Measurements from ENCODE around the gene KLHL5. TPM values are rescaled to one million over a fixed set of nuclear protein-coding genes. Genes with fewer than 3 reads are reported as not detected.

Gene KLHL5
- polyA plus RNA-seq, 1 experiment = 184 TPM

DNA sequence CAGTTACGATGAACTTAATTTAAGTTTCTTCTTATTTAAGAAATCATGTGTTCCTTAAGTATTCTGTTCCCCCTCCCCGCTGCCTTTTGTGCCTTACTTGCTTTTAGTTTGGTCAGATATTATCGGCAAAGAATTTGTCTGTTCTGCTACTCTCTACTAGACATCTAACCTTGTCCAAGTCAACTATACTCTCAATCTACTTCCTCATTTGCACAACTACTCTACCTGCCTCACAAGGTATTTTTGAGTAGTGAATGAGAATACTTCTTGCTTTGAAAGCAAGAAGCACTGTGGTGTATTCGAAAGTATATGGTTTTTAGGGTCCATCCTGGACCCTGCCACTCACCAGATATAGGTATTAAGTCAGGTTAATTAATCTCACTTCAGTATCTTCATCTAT lies 8.0 kb upstream of the KLHL5 start:
- no peak overlapping the region for H3K4me3 ChIP-seq (ENCODE audit: low read depth, low read length)
- POLR2A ChIA-PET = no interaction called here
- DNase-seq (ENCODE audit: low read depth, low spot score) = no peak
- H3K27ac ChIP-seq (ENCODE audit: low read depth, low read length) = no peak overlapping the region
- CTCF ChIA-PET = no interaction called here
- TF ChIP-seq, protein P1, sequence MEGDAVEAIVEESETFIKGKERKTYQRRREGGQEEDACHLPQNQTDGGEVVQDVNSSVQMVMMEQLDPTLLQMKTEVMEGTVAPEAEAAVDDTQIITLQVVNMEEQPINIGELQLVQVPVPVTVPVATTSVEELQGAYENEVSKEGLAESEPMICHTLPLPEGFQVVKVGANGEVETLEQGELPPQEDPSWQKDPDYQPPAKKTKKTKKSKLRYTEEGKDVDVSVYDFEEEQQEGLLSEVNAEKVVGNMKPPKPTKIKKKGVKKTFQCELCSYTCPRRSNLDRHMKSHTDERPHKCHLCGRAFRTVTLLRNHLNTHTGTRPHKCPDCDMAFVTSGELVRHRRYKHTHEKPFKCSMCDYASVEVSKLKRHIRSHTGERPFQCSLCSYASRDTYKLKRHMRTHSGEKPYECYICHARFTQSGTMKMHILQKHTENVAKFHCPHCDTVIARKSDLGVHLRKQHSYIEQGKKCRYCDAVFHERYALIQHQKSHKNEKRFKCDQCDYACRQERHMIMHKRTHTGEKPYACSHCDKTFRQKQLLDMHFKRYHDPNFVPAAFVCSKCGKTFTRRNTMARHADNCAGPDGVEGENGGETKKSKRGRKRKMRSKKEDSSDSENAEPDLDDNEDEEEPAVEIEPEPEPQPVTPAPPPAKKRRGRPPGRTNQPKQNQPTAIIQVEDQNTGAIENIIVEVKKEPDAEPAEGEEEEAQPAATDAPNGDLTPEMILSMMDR (IDR thresholded peaks at IDR 0.05; ENCODE audit: low read depth, low read length) = no peak
- no peaks in the 10 kb centered on the region for H3K27me3 ChIP-seq (ENCODE audit: control insufficient read depth, insufficient read depth, low read length)
- no peaks in the 10 kb centered on the region for H3K9me3 ChIP-seq (ENCODE audit: control insufficient read depth, insufficient read depth, low read length)

- Histone ChIP-seq H3K27me3 (ENCODE audit: control insufficient read depth, insufficient read depth, low read length) (no peaks in the 10 kb centered on the region), H3K9me3 (ENCODE audit: control insufficient read depth, insufficient read depth, low read length) (no peaks in the 10 kb centered on the region), H3K4me3 (ENCODE audit: low read depth, low read length) (no peak overlapping the region), H3K27ac (ENCODE audit: low read depth, low read length) (no peak overlapping the region)
- no peak for DNase-seq (ENCODE audit: low read depth, low spot score)
- TF ChIP-seq, protein P1 (IDR thresholded peaks at IDR 0.05; ENCODE audit: low read depth, low read length) = no peak
- POLR2A ChIA-PET = no interaction called here
- CTCF ChIA-PET = no interaction called here
Observed at GRCh38 chr4:39054497-39054896, 7.5 kb upstream of the KLHL5 start.

DNA sequence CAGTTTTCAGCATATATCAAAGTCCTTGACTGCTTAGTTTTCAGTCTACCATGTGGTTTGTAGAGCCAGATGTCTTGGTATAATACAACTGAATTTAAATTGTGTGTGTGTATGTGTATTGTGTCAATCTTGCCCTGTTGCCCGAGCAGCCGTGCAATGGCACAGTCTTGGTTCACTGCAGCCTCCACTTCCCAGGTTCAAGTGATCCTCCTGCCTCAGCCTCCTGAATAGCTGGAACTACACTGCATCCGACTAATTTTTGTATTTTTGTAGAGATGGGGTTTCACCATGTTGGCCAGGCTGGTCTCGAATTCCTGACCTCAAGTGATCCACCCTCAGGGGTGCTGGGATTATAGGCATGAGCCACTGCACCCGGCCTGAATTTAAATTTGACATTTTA lies 6.0 kb upstream of the KLHL5 start:
- no peaks in the 10 kb centered on the region for H3K27me3 ChIP-seq (ENCODE audit: control insufficient read depth, insufficient read depth, low read length)
- H3K9me3 ChIP-seq (ENCODE audit: control insufficient read depth, insufficient read depth, low read length) = no peaks in the 10 kb centered on the region
- no peak for DNase-seq (ENCODE audit: low read depth, low spot score)
- H3K4me3 ChIP-seq (ENCODE audit: low read depth, low read length) = no peak overlapping the region
- POLR2A ChIA-PET = no interaction called here
- CTCF ChIA-PET = no interaction called here
- H3K27ac ChIP-seq (ENCODE audit: low read depth, low read length) = no peak overlapping the region
- TF ChIP-seq, protein P1 (IDR thresholded peaks at IDR 0.05; ENCODE audit: low read depth, low read length) = no peak

- CTCF ChIA-PET = interaction anchor here (1.0 kb wide), 1 partner anchor 14 kb away, joined by 3 read pairs; no protein-coding TSS in a partner anchor
Observed at GRCh38 chr4:39061457-39061856, 575 bp upstream of the KLHL5 start.

GRCh38 chr4:39062770-39063097 lies 702 bp downstream of the KLHL5 start:
- TF ChIP-seq, protein P1 (IDR thresholded peaks at IDR 0.05; ENCODE audit: low read depth, low read length) = no peak
- Histone ChIP-seq H3K4me3 (ENCODE audit: low read depth, low read length) (no peak overlapping the region), H3K27ac (ENCODE audit: low read depth, low read length) (no peak overlapping the region), H3K27me3 (ENCODE audit: control insufficient read depth, insufficient read depth, low read length) (no peaks in the 10 kb centered on the region), H3K9me3 (ENCODE audit: control insufficient read depth, insufficient read depth, low read length) (no peaks in the 10 kb centered on the region)
- ChIA-PET POLR2A (interaction anchor here (0.6 kb wide), 1 partner anchor 21 kb away, joined by 4 read pairs; no protein-coding TSS in a partner anchor), CTCF (no interaction called here)
- no peak for DNase-seq (ENCODE audit: low read depth, low spot score)

More at GRCh38 chr4:39061457-39061856, 575 bp upstream of the KLHL5 start:
- H3K9me3 ChIP-seq (ENCODE audit: control insufficient read depth, insufficient read depth, low read length) = no peaks in the 10 kb centered on the region
- no peaks in the 10 kb centered on the region for H3K27me3 ChIP-seq (ENCODE audit: control insufficient read depth, insufficient read depth, low read length)
- no peak for DNase-seq (ENCODE audit: low read depth, low spot score)
- POLR2A ChIA-PET = no interaction called here
- H3K4me3 ChIP-seq (ENCODE audit: low read depth, low read length) = no peak overlapping the region
- TF ChIP-seq, protein P1 (IDR thresholded peaks at IDR 0.05; ENCODE audit: low read depth, low read length) = no peak
- no peak overlapping the region for H3K27ac ChIP-seq (ENCODE audit: low read depth, low read length)
